ENCODE results near the gene ACTR10.

GRCh38 chr14:58198086-58198485, 1.9 kb upstream of the ACTR10 start:
- TF ChIP-seq CTCF (IDR thresholded peaks at IDR 0.05), result no peak
- TF ChIP-seq POLR2A (IDR thresholded peaks at IDR 0.05), result no peak
- TF ChIP-seq EP300 (IDR thresholded peaks at IDR 0.05), result no peak
